GM18526 (cell line): Measurements from ENCODE around the gene STYXL2.

Experiments
- POLR2A ChIP-seq: IDR thresholded peaks from 3 replicates; pipeline ENCODE4 v1.6.1; 2011; ENCODE audit not compliant: insufficient read length; ENCODE audit errors: extremely low read depth

Gene STYXL2

GRCh38 chr1:167094690-167095089 is 815 bp downstream of the STYXL2 start:
- no peak for TF ChIP-seq POLR2A

- TF ChIP-seq POLR2A: no peak
These were observed 1.5 kb downstream of the STYXL2 start for GRCh38 chr1:167095368-167095767.

GRCh38 chr1:167099851-167100250 is 6.0 kb downstream of the STYXL2 start:
- TF ChIP-seq POLR2A: no peak

- no peak for TF ChIP-seq POLR2A
These were observed 6.9 kb downstream of the STYXL2 start for GRCh38 chr1:167100730-167101129.

GRCh38 chr1:167101754-167102153 is 7.9 kb downstream of the STYXL2 start:
- no peak for TF ChIP-seq POLR2A

- TF ChIP-seq POLR2A: no peak
These were observed 9.2 kb downstream of the STYXL2 start for GRCh38 chr1:167102906-167103573.

GRCh38 chr1:167104256-167104633 is 10.4 kb downstream of the STYXL2 start:
- TF ChIP-seq POLR2A: no peak

GRCh38 chr1:167105271-167106118 is 11.6 kb downstream of the STYXL2 start:
- TF ChIP-seq POLR2A: no peak

GRCh38 chr1:167106119-167106461 is 12.2 kb downstream of the STYXL2 start:
- TF ChIP-seq POLR2A: no peak

- no peak for TF ChIP-seq POLR2A
These were observed 13.6 kb downstream of the STYXL2 start for GRCh38 chr1:167107456-167107855.

GRCh38 chr1:167109125-167109524 is 15.2 kb downstream of the STYXL2 start:
- no peak for TF ChIP-seq POLR2A

- no peak for TF ChIP-seq POLR2A
These were observed 16.7 kb downstream of the STYXL2 start for GRCh38 chr1:167110586-167110985.

- no peak for TF ChIP-seq POLR2A
These were observed 18.2 kb downstream of the STYXL2 start for GRCh38 chr1:167111868-167112709.

- TF ChIP-seq POLR2A: no peak
These were observed 20.9 kb downstream of the STYXL2 start for GRCh38 chr1:167114725-167115124.

- no peak for TF ChIP-seq POLR2A
These were observed 21.8 kb downstream of the STYXL2 start for GRCh38 chr1:167115655-167116054.

GRCh38 chr1:167116174-167116573 is 22.3 kb downstream of the STYXL2 start:
- TF ChIP-seq POLR2A: no peak
